ENCODE data around the gene TST.

DNA sequence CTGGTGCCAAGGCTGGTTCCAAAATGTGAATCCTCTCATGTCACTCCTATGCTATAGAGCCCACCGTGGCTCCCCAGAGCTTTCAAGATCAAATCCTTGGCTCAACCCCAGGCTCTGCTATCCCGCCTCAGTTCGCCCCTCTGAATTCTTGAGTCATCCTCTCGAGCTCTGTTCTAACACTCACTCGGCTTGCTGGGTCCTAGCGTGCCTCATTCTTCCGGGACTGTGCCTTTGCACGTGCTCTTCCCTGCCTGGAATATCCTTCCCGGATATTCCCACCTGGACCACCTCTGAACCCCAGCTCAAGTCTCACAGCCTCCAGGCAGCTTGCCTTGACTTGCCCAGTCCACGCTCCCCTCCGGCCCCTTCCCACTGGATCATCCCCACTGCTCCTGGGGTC is 45.3 kb upstream of the TST start:
- TF ChIP-seq POLR2A (IDR thresholded peaks at IDR 0.05; ENCODE audit: low read depth), result no peak
- TF ChIP-seq, protein P1, sequence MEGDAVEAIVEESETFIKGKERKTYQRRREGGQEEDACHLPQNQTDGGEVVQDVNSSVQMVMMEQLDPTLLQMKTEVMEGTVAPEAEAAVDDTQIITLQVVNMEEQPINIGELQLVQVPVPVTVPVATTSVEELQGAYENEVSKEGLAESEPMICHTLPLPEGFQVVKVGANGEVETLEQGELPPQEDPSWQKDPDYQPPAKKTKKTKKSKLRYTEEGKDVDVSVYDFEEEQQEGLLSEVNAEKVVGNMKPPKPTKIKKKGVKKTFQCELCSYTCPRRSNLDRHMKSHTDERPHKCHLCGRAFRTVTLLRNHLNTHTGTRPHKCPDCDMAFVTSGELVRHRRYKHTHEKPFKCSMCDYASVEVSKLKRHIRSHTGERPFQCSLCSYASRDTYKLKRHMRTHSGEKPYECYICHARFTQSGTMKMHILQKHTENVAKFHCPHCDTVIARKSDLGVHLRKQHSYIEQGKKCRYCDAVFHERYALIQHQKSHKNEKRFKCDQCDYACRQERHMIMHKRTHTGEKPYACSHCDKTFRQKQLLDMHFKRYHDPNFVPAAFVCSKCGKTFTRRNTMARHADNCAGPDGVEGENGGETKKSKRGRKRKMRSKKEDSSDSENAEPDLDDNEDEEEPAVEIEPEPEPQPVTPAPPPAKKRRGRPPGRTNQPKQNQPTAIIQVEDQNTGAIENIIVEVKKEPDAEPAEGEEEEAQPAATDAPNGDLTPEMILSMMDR (IDR thresholded peaks at IDR 0.05), result no peak
